ENCODE data around the gene NFIX.

GRCh38 chr19:12970070-12970820 is 25.0 kb upstream of the NFIX start:
- TF ChIP-seq CTCF (IDR thresholded peaks at IDR 0.05): no peak
- TF ChIP-seq POLR2A (IDR thresholded peaks at IDR 0.05): no peak

Data from body of pancreas (tissue), 4 donors.